ENCODE results near the gene LRRN4. TPM values are rescaled to one million over a fixed set of nuclear protein-coding genes. Genes with fewer than 3 reads are reported as not detected.

The LRRN4 gene
- total and polyA plus RNA-seq, 9 donors, result 0.15 to 72.5 (median 0.56) TPM

GRCh38 chr20:6017467-6017866, 36.4 kb downstream of the LRRN4 start:
- no peaks in the 10 kb centered on the region for H3K36me3 ChIP-seq
- H3K4me1 ChIP-seq (ENCODE audit: insufficient read depth), result peaks cover 4% of the 10 kb centered on the region
- TF ChIP-seq POLR2A (IDR thresholded peaks at IDR 0.05) (no peak), CTCF (IDR thresholded peaks at IDR 0.05) (no peak), EP300 (IDR thresholded peaks at IDR 0.05) (no peak)
- H3K27ac ChIP-seq, result no peak overlapping the region
- intact Hi-C loops (cut with DNase I), result no loop called here
- no peaks in the 10 kb centered on the region for H3K9me3 ChIP-seq
- DNase-seq, result no peak
- H3K4me3 ChIP-seq, result no peak overlapping the region
- no peaks in the 10 kb centered on the region for H3K27me3 ChIP-seq

DNA sequence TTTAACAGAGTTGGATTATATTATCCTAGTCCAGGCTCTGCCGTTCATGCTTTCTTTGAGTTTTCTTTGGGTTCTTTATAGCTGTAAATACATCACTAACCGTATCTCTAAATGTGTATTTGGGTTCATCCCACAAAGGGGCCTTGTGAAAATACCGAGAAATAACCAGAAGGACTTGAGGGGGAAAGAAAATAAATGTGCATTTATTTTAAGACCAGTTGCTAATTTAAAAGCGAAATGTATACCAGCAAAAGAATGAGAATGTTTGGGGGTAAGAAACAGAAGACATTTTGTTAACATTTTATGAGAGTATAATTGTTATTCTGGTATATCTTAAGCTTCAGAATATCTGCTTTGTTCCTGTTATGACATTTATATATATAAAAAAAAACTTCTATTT, 38.9 kb downstream of the LRRN4 start:
- WGBS, 3 donors, result 66 to 81% (median 67%) methylated on average over 4 of the region's 4 CpGs
- TF ChIP-seq EP300 (IDR thresholded peaks at IDR 0.05) (no peak), CTCF (IDR thresholded peaks at IDR 0.05) (no peak), POLR2A (IDR thresholded peaks at IDR 0.05) (no peak)
- H3K27ac ChIP-seq, result no peak overlapping the region
- H3K4me1 ChIP-seq (ENCODE audit: insufficient read depth), result peaks cover 4% of the 10 kb centered on the region
- no peak overlapping the region for H3K4me3 ChIP-seq
- DNase-seq, result no peak
- H3K27me3 ChIP-seq, result no peaks in the 10 kb centered on the region
- intact Hi-C loops (cut with DNase I), result no loop called here
- H3K36me3 ChIP-seq, result no peaks in the 10 kb centered on the region
- no peaks in the 10 kb centered on the region for H3K9me3 ChIP-seq

DNA sequence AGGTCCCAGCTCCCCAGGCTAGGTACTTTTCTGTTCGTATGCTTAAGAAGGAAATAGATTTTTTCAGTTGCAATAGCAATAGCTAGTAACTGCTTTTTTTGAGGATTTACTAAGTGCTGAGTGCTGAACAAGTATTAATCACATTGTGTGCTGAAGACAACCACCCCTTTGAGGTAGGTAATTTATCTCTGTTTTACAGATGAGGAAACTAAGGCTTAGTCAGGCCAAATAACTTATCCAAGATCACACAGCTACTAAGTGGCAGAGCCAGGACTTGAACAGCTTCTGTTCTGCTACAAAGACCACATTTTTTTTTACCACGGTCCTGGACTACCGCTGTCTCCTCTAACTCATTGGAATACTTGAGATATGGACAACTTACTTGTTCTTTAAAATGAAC, 39.8 kb downstream of the LRRN4 start:
- H3K4me3 ChIP-seq, result no peak overlapping the region
- WGBS, 3 donors, result 76 to 81% (median 79%) methylated on average over 3 of the region's 3 CpGs
- H3K9me3 ChIP-seq, result no peaks in the 10 kb centered on the region
- H3K36me3 ChIP-seq, result no peaks in the 10 kb centered on the region
- H3K4me1 ChIP-seq (ENCODE audit: insufficient read depth), result peaks cover 4% of the 10 kb centered on the region
- no peak for TF ChIP-seq EP300 (IDR thresholded peaks at IDR 0.05)
- TF ChIP-seq CTCF (IDR thresholded peaks at IDR 0.05), result no peak
- TF ChIP-seq POLR2A (IDR thresholded peaks at IDR 0.05), result no peak
- H3K27me3 ChIP-seq, result no peaks in the 10 kb centered on the region
- no peak overlapping the region for H3K27ac ChIP-seq
- intact Hi-C loops (cut with DNase I), result no loop called here
- DNase-seq, result no peak

DNA sequence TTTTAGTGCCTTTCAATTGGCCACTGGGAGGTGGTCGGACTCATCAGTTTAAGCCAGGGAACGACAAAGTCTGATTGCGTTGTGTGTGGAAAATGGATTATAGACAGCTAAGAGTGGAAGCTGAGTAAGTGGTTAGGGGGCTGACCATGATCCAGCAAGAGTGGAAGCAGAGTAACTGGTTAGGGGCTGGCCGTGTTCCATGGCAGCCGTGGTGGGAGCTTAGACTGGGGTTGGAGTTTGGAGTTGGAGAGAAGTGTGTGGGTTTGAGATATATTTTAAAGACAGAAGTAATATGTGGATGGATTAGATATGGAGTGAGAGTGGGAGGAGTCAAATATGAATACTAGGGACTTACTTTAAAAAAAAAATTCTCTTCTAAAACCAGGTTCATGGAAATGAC, 41.7 kb downstream of the LRRN4 start:
- intact Hi-C loops (cut with DNase I), result no loop called here
- Histone ChIP-seq H3K36me3 (no peaks in the 10 kb centered on the region), H3K27me3 (no peaks in the 10 kb centered on the region), H3K27ac (no peak overlapping the region), H3K4me3 (no peak overlapping the region), H3K4me1 (ENCODE audit: insufficient read depth) (peaks cover 3% of the 10 kb centered on the region), H3K9me3 (no peaks in the 10 kb centered on the region)
- no peak for DNase-seq
- WGBS, 3 donors, result 94 to 96% (median 94%) methylated on average over 5 of the region's 5 CpGs
- no peak for TF ChIP-seq EP300 (IDR thresholded peaks at IDR 0.05)
- TF ChIP-seq CTCF (IDR thresholded peaks at IDR 0.05), result no peak
- TF ChIP-seq POLR2A (IDR thresholded peaks at IDR 0.05), result no peak

GRCh38 chr20:6008254-6008653, 45.6 kb downstream of the LRRN4 start:
- Histone ChIP-seq H3K4me1 (ENCODE audit: insufficient read depth) (peaks cover 5% of the 10 kb centered on the region), H3K27ac (no peak overlapping the region), H3K27me3 (no peaks in the 10 kb centered on the region), H3K9me3 (no peaks in the 10 kb centered on the region), H3K36me3 (no peaks in the 10 kb centered on the region), H3K4me3 (peak overlapping the region; percentile 3)
- TF ChIP-seq POLR2A (IDR thresholded peaks at IDR 0.05) (no peak), EP300 (IDR thresholded peaks at IDR 0.05) (peak; percentile 49)
- 8 to 16% (median 10%) methylated on average over 5 of the region's 5 CpGs for WGBS, 3 donors
- intact Hi-C loops (cut with DNase I), result no loop called here
- DNase-seq, result peak; percentile 47 to 74 (median 58)

All from ovary (tissue), 9 donors.